HEK293T (cell line): ENCODE results near the gene TMEM156.
"Not testable (repeated sequence)": the region's sequence is repeated elsewhere in the genome, so short reads cannot be mapped to it uniquely, and the experiment has no call there.

Experiments
- CTCF ChIA-PET: fragments of 350-600 bp; formaldehyde crosslinking; extraction: SDS; loops from one replicate; lab custom pipeline; 2021; ENCODE audit warnings: antibody characterized with exemption, inconsistent platforms; lab: Yijun Ruan, JAX
- POLR2A ChIA-PET: fragments of 350-600 bp; formaldehyde crosslinking; extraction: SDS; loops from one replicate; lab custom pipeline; 2020; ENCODE audit warnings: antibody characterized with exemption, inconsistent platforms; lab: Yijun Ruan, JAX
- DNase-seq: peaks from one replicate; pipeline ENCODE4 v3.0.0; 2012; ENCODE audit warnings: mixed read lengths; ENCODE audit errors: extremely low spot score
- ARNT ChIP-seq: fragments of 450-650 bp; IDR thresholded peaks from 2 replicates; pipeline ENCODE4 v1.6.1; 2017; ENCODE audit warnings: mild to moderate bottlenecking
- BHLHE40 ChIP-seq: fragments of 450-650 bp; IDR thresholded peaks from 2 replicates; pipeline ENCODE4 v1.6.1; 2016; ENCODE audit warnings: mild to moderate bottlenecking, moderate library complexity, borderline replicate concordance
- CTBP1 ChIP-seq: fragments of 450-650 bp; IDR thresholded peaks from 2 replicates; pipeline ENCODE4 v1.6.1; 2016; ENCODE audit warnings: borderline replicate concordance
- ELF4 ChIP-seq: fragments of 450-650 bp; IDR thresholded peaks from 2 replicates; pipeline ENCODE4 v1.6.1; 2017; ENCODE audit warnings: antibody characterized with exemption
- FOXA1 ChIP-seq: fragments of 450-650 bp; IDR thresholded peaks from 2 replicates; pipeline ENCODE4 v1.6.1; 2016; ENCODE audit warnings: mild to moderate bottlenecking
- FOXK2 ChIP-seq: fragments of 450-650 bp; IDR thresholded peaks from 2 replicates; pipeline ENCODE4 v1.6.1; 2016; ENCODE audit warnings: mild to moderate bottlenecking
- FOXM1 ChIP-seq: fragments of 450-650 bp; IDR thresholded peaks from 2 replicates; pipeline ENCODE4 v1.6.1; 2017; ENCODE audit warnings: mild to moderate bottlenecking, borderline replicate concordance
- HDGF ChIP-seq: fragments of 450-650 bp; IDR thresholded peaks from 2 replicates; pipeline ENCODE4 v1.6.1; 2017; ENCODE audit warnings: antibody characterized with exemption, borderline replicate concordance
- L3MBTL2 ChIP-seq: fragments of 450-650 bp; conservative IDR thresholded peaks from 2 replicates; pipeline ENCODE4 v1.6.1; 2016; ENCODE audit warnings: mild to moderate bottlenecking
- LEF1 ChIP-seq: fragments of 450-650 bp; IDR thresholded peaks from 2 replicates; pipeline ENCODE4 v1.6.1; 2017; ENCODE audit warnings: mild to moderate bottlenecking, borderline replicate concordance
- NFRKB ChIP-seq: fragments of 450-650 bp; IDR thresholded peaks from 2 replicates; pipeline ENCODE4 v1.6.1; 2016; ENCODE audit warnings: mild to moderate bottlenecking, moderate library complexity
- SP1 ChIP-seq: fragments of 450-650 bp; IDR thresholded peaks from 2 replicates; pipeline ENCODE4 v1.6.1; 2017
- SUZ12 ChIP-seq: fragments of 450-650 bp; IDR thresholded peaks from 2 replicates; pipeline ENCODE4 v1.6.1; 2016; ENCODE audit warnings: mild to moderate bottlenecking
- TARDBP ChIP-seq: fragments of 450-650 bp; IDR thresholded peaks from 2 replicates; pipeline ENCODE4 v1.6.1; 2016
- ZNF384 ChIP-seq: fragments of 450-650 bp; IDR thresholded peaks from 2 replicates; pipeline ENCODE4 v1.6.1; 2016
- TF ChIP-seq, protein P1 (sequence below): fragments of 450-650 bp; IDR thresholded peaks from 2 replicates; pipeline ENCODE4 v1.6.1; 2016

Gene TMEM156

DNA sequence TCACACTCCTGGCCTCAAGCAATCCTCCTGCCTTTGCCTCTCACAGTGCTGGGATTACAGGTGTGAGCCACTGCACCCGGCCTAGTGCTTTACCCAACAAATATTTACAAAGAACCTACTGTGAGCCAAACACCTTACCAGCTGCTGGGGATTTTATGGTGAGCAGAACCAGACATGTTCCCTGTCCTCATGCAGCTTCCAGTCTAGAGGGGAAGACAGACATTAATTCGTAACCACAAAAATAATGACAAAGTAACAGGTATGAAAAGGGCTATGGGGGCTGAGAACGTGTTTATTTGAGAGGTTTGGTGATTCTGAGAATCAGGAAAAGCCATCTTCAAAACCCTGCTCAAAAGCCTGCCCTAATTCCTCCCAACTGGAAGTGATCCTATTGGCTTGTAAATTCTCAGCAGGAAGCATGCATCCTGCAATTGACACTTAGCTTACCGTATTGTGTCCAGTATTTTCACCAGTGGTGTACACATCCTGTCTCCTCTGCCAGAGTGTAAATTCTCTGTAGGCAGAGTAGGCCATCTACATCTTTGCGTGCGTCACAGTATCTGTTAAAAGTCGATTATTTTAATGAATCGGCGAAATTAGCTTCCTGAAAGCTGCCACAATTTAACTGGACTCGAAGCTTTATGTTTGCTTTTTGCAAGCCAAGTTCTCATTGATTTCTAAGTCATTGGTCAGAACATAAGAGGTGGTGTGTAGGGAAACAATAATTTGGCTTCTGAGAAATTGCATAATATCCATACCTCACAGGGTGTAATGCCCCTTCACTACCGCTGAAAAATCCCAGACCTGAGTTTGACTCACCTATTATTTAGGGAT, 67.0 kb downstream of the TMEM156 start:
- CTCF ChIA-PET: no interaction called here
- no peak for TF ChIP-seq FOXM1
- TF ChIP-seq ZNF384: no peak
- no peak for TF ChIP-seq FOXK2
- no peak for TF ChIP-seq CTBP1
- no peak for TF ChIP-seq SP1
- TF ChIP-seq ARNT: no peak
- TF ChIP-seq TARDBP: no peak
- no peak for TF ChIP-seq HDGF
- no peak for TF ChIP-seq FOXA1
- TF ChIP-seq LEF1: no peak
- TF ChIP-seq, protein P1, sequence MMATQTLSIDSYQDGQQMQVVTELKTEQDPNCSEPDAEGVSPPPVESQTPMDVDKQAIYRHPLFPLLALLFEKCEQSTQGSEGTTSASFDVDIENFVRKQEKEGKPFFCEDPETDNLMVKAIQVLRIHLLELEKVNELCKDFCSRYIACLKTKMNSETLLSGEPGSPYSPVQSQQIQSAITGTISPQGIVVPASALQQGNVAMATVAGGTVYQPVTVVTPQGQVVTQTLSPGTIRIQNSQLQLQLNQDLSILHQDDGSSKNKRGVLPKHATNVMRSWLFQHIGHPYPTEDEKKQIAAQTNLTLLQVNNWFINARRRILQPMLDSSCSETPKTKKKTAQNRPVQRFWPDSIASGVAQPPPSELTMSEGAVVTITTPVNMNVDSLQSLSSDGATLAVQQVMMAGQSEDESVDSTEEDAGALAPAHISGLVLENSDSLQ: no peak
- TF ChIP-seq L3MBTL2: no peak
- TF ChIP-seq NFRKB: no peak
- no peak for TF ChIP-seq BHLHE40
- no peak for TF ChIP-seq ELF4
- no peak for TF ChIP-seq SUZ12
- POLR2A ChIA-PET: no interaction called here
- DNase-seq: no peak

DNA sequence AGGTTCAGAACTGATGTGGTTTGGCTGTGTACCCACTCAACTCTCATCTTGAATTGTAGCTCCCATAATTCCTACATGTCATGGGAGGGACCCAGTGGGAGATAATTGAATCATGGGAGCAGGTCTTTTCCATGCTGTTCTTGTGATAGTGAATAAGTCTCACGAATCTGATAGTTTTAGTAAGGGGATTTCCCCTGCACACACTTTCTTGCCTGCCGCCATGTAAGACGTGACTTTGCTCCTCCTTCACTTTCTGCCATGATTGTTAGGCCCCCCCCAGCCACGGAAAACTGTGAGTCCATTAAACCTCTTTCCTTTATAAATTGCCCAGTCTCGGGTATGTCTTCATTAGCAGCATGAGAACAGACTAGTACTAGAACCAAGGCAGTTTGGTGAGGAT, 73.0 kb downstream of the TMEM156 start:
- POLR2A ChIA-PET, DNase-seq, CTCF ChIA-PET: not testable (repeated sequence)

DNA sequence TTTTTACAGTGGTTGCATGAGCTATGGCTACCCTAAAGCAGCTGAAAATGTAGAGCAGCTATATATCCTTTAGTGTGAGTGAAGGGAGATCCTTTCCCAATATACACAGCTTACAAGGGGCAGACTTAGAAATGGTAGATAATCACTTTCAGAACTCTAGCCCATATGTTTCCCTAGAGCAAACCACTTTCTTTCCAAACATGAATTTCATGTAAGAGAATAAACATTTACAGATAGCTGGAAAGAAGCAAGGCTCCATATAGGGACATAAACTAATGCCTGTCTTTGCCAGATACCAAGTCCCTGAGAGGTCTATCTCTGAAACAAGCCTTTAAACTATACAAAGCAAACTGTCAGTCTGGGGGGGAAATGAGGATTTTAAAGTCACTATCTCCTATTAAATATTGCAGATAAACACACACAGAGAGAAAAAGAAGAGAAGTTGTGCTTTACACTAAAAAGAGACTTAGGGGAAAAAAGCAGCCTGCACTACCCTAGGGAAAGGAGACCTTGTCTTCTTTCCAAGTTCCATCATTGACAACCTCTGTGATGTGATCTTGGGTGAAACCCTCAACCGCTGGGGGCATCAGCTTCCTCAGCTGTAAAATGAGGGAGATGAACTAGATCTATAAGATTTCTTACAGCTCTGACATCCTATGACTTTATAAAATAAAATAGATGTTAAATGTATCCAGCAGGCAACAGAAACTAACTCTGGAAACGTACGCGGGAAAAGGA, 73.6 kb downstream of the TMEM156 start:
- TF ChIP-seq, protein P1: no peak
- TF ChIP-seq FOXM1 (no peak), LEF1 (no peak), NFRKB (no peak), CTBP1 (no peak), FOXA1 (no peak), SP1 (no peak), FOXK2 (no peak), ELF4 (no peak), HDGF (no peak), TARDBP (no peak), BHLHE40 (no peak), ZNF384 (no peak), L3MBTL2 (no peak), ARNT (no peak), SUZ12 (no peak)
- ChIA-PET CTCF (no interaction called here), POLR2A (no interaction called here)
- DNase-seq: no peak

DNA sequence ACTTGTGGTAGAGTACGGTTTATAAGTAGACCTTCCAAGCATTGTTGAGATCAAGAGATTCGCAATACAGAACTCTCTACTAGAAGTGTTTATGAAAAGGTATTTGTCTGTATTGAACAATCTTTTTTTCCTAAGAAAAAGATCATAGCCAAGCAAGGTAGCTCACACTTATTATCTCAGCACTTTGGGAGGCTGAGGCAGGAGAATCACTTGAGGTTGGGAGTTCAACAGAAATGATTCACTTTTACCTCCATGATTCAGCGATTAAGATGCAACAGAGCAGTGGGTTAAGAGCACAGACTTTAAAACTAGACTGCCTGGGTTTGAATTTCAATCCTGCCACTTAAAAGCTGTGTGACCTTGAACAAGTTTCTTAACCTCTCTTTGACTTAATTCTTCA, 74.3 kb downstream of the TMEM156 start:
- POLR2A ChIA-PET: no interaction called here
- CTCF ChIA-PET: no interaction called here
- no peak for DNase-seq
- TF ChIP-seq, protein P1: no peak
- TF ChIP-seq BHLHE40 (no peak), L3MBTL2 (no peak), SP1 (no peak), ZNF384 (no peak), LEF1 (no peak), HDGF (no peak), ARNT (no peak), NFRKB (no peak)

DNA sequence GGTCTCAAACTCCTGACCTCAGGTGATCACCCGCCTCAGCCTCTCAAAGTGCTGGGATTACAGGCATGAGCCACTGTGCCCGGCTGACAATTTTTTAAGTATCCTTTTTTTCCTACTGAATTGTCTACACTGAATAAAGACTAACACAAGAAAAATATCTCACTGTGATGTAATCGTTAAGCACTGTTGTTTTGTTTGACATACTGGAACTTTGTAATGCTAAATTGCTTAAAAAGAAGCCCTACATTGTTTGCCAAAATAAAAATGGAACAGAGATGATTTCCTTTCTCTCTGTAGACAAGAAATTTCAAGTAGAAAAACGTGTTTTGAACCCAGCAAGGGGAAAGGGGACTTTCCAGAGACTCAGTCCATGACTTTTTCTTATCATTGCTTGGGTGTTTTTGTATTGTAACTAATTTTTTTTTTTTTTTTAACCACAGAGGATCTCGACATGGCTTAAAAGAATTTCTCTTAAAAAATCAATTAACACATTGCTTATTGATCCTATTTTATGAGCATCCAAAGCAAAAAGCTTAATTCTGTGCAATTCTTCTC, 74.9 kb downstream of the TMEM156 start:
- POLR2A ChIA-PET: no interaction called here
- DNase-seq: no peak
- CTCF ChIA-PET: no interaction called here
- TF ChIP-seq LEF1: no peak
- TF ChIP-seq FOXM1: no peak

DNA sequence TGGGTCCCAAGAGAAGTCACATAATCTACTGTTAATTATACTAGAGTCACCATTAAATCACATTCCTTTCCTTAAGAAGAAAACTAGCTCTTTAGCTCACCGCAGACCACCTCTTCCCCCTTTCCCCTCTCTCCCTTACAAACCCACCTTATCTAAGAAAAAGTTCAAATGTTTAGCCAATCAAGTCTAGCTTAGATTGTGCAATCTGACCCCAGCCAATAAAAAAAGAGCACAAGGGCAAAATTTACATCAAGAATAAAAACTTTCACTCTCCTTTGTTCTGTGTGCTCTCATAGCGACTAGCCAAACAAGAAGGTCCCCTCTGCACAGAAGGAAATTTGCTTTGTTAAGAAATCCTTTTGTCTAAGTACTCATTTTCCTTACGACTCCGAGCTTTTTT, 76.3 kb downstream of the TMEM156 start:
- TF ChIP-seq ZNF384: no peak
- no peak for TF ChIP-seq ARNT
- no peak for TF ChIP-seq BHLHE40
- no peak for TF ChIP-seq SUZ12
- no peak for TF ChIP-seq FOXK2
- TF ChIP-seq SP1: no peak
- TF ChIP-seq HDGF: no peak
- no peak for TF ChIP-seq FOXM1
- ChIA-PET CTCF (no interaction called here), POLR2A (no interaction called here)
- no peak for DNase-seq
